Measurements from ENCODE around the gene RASGEF1C. TPM values are rescaled to one million over a fixed set of nuclear protein-coding genes. Genes with fewer than 3 reads are reported as not detected.

The RASGEF1C gene
- total RNA-seq, 4 donors from 2014 or later, result 1.7 TPM; not detected in 3

GRCh38 chr5:180191716-180192115 is 17.3 kb downstream of the RASGEF1C start:
- Histone ChIP-seq H3K4me1 (no peaks in the 10 kb centered on the region), H3K27ac (no peak overlapping the region), H3K27me3 (no peaks in the 10 kb centered on the region), H3K9me3 (peaks cover 0 to 4% (median 0%) of the 10 kb centered on the region in 4 donors), H3K4me3 (no peak overlapping the region), H3K36me3 (no peaks in the 10 kb centered on the region)
- peak in 1 of 3 donors; percentile 10 for DNase-seq
- TF ChIP-seq POLR2A (IDR thresholded peaks at IDR 0.05) (no peak), CTCF (IDR thresholded peaks at IDR 0.05) (no peak)

- TF ChIP-seq POLR2A (IDR thresholded peaks at IDR 0.05) (no peak), CTCF (IDR thresholded peaks at IDR 0.05) (no peak)
- H3K36me3 ChIP-seq, result no peaks in the 10 kb centered on the region
- H3K4me3 ChIP-seq, result no peak overlapping the region
- H3K27ac ChIP-seq, result no peak overlapping the region
- peaks cover 0 to 6% (median 0%) of the 10 kb centered on the region in 4 donors for H3K9me3 ChIP-seq
- no peaks in the 10 kb centered on the region for H3K27me3 ChIP-seq
- DNase-seq, result no peak
- H3K4me1 ChIP-seq, result no peaks in the 10 kb centered on the region
Observed at GRCh38 chr5:180187767-180188166, 21.2 kb downstream of the RASGEF1C start.

- TF ChIP-seq CTCF (IDR thresholded peaks at IDR 0.05) (no peak), POLR2A (IDR thresholded peaks at IDR 0.05) (no peak)
Observed at GRCh38 chr5:180180846-180181245, 28.2 kb downstream of the RASGEF1C start.

GRCh38 chr5:180180421-180180820 is 28.6 kb downstream of the RASGEF1C start:
- no peak for TF ChIP-seq POLR2A (IDR thresholded peaks at IDR 0.05)
- no peak for TF ChIP-seq CTCF (IDR thresholded peaks at IDR 0.05)

More at GRCh38 chr5:180180846-180181245, 28.2 kb downstream of the RASGEF1C start:
- no peaks in the 10 kb centered on the region for H3K36me3 ChIP-seq
- DNase-seq, result no peak
- H3K4me1 ChIP-seq, result no peaks in the 10 kb centered on the region
- no peaks in the 10 kb centered on the region for H3K27me3 ChIP-seq
- no peak overlapping the region for H3K4me3 ChIP-seq
- H3K9me3 ChIP-seq, result peaks cover 0 to 3% (median 0%) of the 10 kb centered on the region in 4 donors
- H3K27ac ChIP-seq, result no peak overlapping the region

GRCh38 chr5:180179442-180180420 is 29.3 kb downstream of the RASGEF1C start:
- no peak for DNase-seq
- no peak for TF ChIP-seq CTCF (IDR thresholded peaks at IDR 0.05)
- no peak for TF ChIP-seq POLR2A (IDR thresholded peaks at IDR 0.05)

More at GRCh38 chr5:180180421-180180820, 28.6 kb downstream of the RASGEF1C start:
- no peak overlapping the region for H3K4me3 ChIP-seq
- no peak for DNase-seq
- H3K36me3 ChIP-seq, result no peaks in the 10 kb centered on the region
- no peaks in the 10 kb centered on the region for H3K27me3 ChIP-seq
- peaks cover 0 to 3% (median 0%) of the 10 kb centered on the region in 4 donors for H3K9me3 ChIP-seq
- H3K27ac ChIP-seq, result no peak overlapping the region
- H3K4me1 ChIP-seq, result no peaks in the 10 kb centered on the region

More at GRCh38 chr5:180179442-180180420, 29.3 kb downstream of the RASGEF1C start:
- H3K36me3 ChIP-seq, result no peaks in the 10 kb centered on the region
- no peaks in the 10 kb centered on the region for H3K4me1 ChIP-seq
- H3K9me3 ChIP-seq, result peaks cover 0 to 3% (median 0%) of the 10 kb centered on the region in 4 donors
- H3K27ac ChIP-seq, result no peak overlapping the region
- no peaks in the 10 kb centered on the region for H3K27me3 ChIP-seq
- H3K4me3 ChIP-seq, result no peak overlapping the region

Data from Peyer's patch (tissue), 4 donors.